Measurements from ENCODE around the gene ALDH2.

- TF ChIP-seq, protein P1, sequence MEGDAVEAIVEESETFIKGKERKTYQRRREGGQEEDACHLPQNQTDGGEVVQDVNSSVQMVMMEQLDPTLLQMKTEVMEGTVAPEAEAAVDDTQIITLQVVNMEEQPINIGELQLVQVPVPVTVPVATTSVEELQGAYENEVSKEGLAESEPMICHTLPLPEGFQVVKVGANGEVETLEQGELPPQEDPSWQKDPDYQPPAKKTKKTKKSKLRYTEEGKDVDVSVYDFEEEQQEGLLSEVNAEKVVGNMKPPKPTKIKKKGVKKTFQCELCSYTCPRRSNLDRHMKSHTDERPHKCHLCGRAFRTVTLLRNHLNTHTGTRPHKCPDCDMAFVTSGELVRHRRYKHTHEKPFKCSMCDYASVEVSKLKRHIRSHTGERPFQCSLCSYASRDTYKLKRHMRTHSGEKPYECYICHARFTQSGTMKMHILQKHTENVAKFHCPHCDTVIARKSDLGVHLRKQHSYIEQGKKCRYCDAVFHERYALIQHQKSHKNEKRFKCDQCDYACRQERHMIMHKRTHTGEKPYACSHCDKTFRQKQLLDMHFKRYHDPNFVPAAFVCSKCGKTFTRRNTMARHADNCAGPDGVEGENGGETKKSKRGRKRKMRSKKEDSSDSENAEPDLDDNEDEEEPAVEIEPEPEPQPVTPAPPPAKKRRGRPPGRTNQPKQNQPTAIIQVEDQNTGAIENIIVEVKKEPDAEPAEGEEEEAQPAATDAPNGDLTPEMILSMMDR (IDR thresholded peaks at IDR 0.05) = no peak
- TF ChIP-seq POLR2A (IDR thresholded peaks at IDR 0.05) = no peak
- TF ChIP-seq EP300 (IDR thresholded peaks at IDR 0.05) = no peak
These were observed 57.2 kb downstream of the ALDH2 start for GRCh38 chr12:111823891-111824290.

Data from tibial nerve (tissue), 4 donors.